AG09319 (cell line): ENCODE results near the gene GMNC.

Experiments
- DNase-seq: peaks from one replicate; pipeline ENCODE4 v3.0.0-alpha.2; 2010; ENCODE audit warnings: low read depth; ENCODE audit errors: extremely low read depth
- CTCF ChIP-seq: IDR thresholded peaks from 2 replicates; pipeline ENCODE4 v1.5.1; 2011; ENCODE audit warnings: low read depth, mild to moderate bottlenecking, inconsistent platforms, low read length, moderate library complexity

Gene GMNC

GRCh38 chr3:190849607-190850006, 12.9 kb downstream of the GMNC start:
- DNase-seq, result no peak
- TF ChIP-seq CTCF, result no peak

GRCh38 chr3:190848870-190849269, 13.6 kb downstream of the GMNC start:
- no peak for DNase-seq
- TF ChIP-seq CTCF, result no peak

- no peak for TF ChIP-seq CTCF
- no peak for DNase-seq
Measured at GRCh38 chr3:190847436-190847835, 15.1 kb downstream of the GMNC start.

GRCh38 chr3:190840146-190840545, 22.3 kb downstream of the GMNC start:
- TF ChIP-seq CTCF, result no peak
- DNase-seq, result no peak

- no peak for TF ChIP-seq CTCF
- no peak for DNase-seq
Measured at GRCh38 chr3:190831225-190831624, 31.3 kb downstream of the GMNC start.

- DNase-seq, result no peak
- TF ChIP-seq CTCF, result no peak
Measured at GRCh38 chr3:190830031-190830430, 32.5 kb downstream of the GMNC start.

GRCh38 chr3:190826018-190826417, 36.5 kb downstream of the GMNC start:
- DNase-seq, result no peak
- no peak for TF ChIP-seq CTCF
